Epithelial cell of prostate (primary cell): ENCODE measurements around the gene MYO15B.

Source experiments
- DNase-seq: peaks from one replicate; pipeline ENCODE4 v3.0.0-alpha.2; 2011; ENCODE audit warnings: low read depth, low spot score
- H3K27ac ChIP-seq: fragments of 450-650 bp; 2 replicates; pipeline ENCODE4 v1.5.1; 2017; ENCODE audit warnings: mild to moderate bottlenecking

Gene MYO15B

GRCh38 chr17:75647921-75648320, 60.3 kb downstream of the MYO15B start:
- H3K27ac ChIP-seq = peak overlapping the region; percentile 98
- DNase-seq = no peak

- no peak overlapping the region for H3K27ac ChIP-seq
Observed at GRCh38 chr17:75649687-75650086, 62.1 kb downstream of the MYO15B start.

GRCh38 chr17:75650874-75651273, 63.3 kb downstream of the MYO15B start:
- H3K27ac ChIP-seq = no peak overlapping the region
- DNase-seq = no peak

More at GRCh38 chr17:75649687-75650086, 62.1 kb downstream of the MYO15B start:
- DNase-seq = no peak

- no peak overlapping the region for H3K27ac ChIP-seq
- no peak for DNase-seq
Observed at GRCh38 chr17:75652341-75652740, 64.7 kb downstream of the MYO15B start.

GRCh38 chr17:75652934-75653549, 65.4 kb downstream of the MYO15B start:
- no peak for DNase-seq
- H3K27ac ChIP-seq = no peak overlapping the region

- no peak for DNase-seq
- H3K27ac ChIP-seq = no peak overlapping the region
Observed at GRCh38 chr17:75654176-75654575, 66.6 kb downstream of the MYO15B start.

GRCh38 chr17:75658237-75658636, 70.6 kb downstream of the MYO15B start:
- DNase-seq = no peak
- H3K27ac ChIP-seq = no peak overlapping the region

GRCh38 chr17:75661531-75661930, 73.9 kb downstream of the MYO15B start:
- no peak overlapping the region for H3K27ac ChIP-seq
- DNase-seq = no peak

- no peak overlapping the region for H3K27ac ChIP-seq
Observed at GRCh38 chr17:75662511-75662910, 74.9 kb downstream of the MYO15B start.

GRCh38 chr17:75664099-75664549, 76.5 kb downstream of the MYO15B start:
- DNase-seq = no peak
- H3K27ac ChIP-seq = no peak overlapping the region

More at GRCh38 chr17:75662511-75662910, 74.9 kb downstream of the MYO15B start:
- DNase-seq = no peak

- DNase-seq = no peak
- no peak overlapping the region for H3K27ac ChIP-seq
Observed at GRCh38 chr17:75665981-75666380, 78.4 kb downstream of the MYO15B start.

GRCh38 chr17:75666959-75667790, 79.6 kb downstream of the MYO15B start, which contains the start of the genes RECQL5 and SAP30BP:
Gene RECQL5 (minus strand): TSS chr17:75667154. CDS start chr17:75666557, 597 bp downstream.
Gene SAP30BP (plus strand): TSS chr17:75667338. CDS start chr17:75667373, 35 bp downstream.
- peak within 1 kb of the TSS; percentile 67 for H3K27ac ChIP-seq
- DNase-seq = peak; percentile 94

GRCh38 chr17:75667825-75668224, 80.2 kb downstream of the MYO15B start:
- no peak for DNase-seq
- H3K27ac ChIP-seq = peak overlapping the region; percentile 67

- DNase-seq = no peak
- H3K27ac ChIP-seq = no peak overlapping the region
Observed at GRCh38 chr17:75668489-75668888, 80.9 kb downstream of the MYO15B start.

GRCh38 chr17:75670868-75671267, 83.3 kb downstream of the MYO15B start:
- H3K27ac ChIP-seq = no peak overlapping the region
- DNase-seq = no peak

GRCh38 chr17:75672011-75672410, 84.4 kb downstream of the MYO15B start:
- DNase-seq = no peak
- no peak overlapping the region for H3K27ac ChIP-seq

GRCh38 chr17:75673487-75673886, 85.9 kb downstream of the MYO15B start:
- H3K27ac ChIP-seq = no peak overlapping the region
- no peak for DNase-seq
